ENCODE measurements around the gene EIPR1.

EIPR1 gene

GRCh38 chr2:3169106-3169870 is 208.3 kb downstream of the EIPR1 start:
- DNase-seq: no peak

DNA sequence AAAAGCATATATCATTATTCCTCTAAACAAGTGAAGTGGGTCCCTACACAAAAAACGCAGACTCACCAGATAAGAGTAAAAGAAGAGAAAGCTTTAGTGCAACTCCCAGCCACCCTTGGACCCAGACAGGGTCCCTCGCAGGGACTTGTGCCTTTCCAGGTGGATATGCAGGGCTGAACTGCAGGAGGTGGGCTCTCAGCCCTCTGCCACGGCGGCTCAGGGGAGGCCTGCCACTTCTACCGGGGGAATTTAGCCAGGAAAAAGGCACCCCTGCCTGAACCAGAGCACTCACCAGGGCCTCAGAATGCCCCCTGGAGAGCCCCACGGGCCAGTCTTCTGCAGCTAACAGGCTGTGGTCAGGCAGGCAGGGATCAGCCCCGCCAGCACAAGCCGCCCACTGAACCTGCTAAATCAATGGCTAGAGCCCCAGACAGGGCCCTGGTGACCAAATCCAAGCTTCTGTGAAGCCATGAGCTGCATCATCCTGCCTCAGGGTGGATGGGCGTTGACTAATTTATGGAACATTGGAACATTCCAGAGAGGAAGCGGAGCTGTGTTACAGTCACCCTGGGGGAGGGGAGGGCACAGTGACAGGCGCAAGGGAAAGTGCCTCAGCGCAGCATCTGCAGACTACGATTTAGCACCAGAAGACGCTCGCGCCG is 209.3 kb downstream of the EIPR1 start:
- DNase-seq: no peak

GRCh38 chr2:3163401-3163800 is 214.2 kb downstream of the EIPR1 start:
- no peak for DNase-seq

DNA sequence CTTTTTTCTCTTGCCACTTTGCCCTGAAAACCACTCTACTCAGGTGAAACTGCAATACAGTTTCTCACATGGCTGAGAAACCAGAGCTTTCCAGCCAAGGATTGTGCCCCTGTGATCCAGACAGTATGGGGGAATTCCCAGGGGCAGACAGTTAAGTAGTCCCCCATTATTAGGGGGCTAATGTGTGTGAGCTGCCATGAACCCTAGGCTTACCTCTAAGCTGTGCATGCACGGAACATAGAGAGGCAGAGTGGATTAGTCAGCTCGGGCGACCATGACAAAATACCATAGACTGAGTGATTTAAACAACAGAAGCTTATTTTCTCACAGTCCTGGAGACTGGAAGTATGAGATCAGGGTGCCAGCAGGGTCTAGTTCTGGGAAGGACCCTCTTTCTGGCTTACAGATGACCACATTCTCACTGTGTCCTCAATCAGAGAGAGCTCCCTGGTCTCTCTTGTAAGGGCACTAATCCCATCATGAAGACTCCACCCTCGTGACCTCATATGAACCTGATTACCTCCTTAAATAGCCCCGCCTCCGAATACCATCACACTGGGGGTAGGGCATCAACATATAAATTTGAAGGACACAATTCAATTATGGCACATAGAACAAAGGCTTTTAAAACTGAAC is 215.1 kb downstream of the EIPR1 start:
- DNase-seq: no peak

DNA sequence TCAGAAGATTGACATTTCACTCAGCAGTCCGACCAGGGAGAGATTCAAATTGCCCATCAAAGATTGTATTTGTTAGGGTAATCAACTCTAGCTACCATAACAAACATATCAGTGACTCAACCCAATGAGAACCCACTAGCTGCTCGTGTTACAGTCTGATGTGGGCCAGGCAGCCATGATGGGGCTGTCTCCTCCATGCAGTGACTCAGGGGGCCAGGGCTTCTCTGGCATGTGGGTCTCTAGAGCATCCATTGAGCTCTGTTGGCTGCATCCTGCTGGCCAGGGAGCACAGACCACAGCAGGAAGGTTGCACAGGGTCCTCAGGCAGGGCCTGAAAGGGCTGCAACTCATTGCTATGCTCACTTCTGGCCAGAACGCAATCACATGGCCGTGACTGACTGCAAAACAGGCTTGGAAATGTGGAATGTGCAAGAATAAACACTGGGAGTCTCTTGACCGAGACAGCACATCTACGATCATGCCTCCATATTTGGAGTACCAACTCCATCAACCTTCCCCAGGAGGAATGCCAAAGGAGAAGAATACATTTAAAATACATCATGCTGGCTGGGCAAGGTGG is 216.8 kb downstream of the EIPR1 start:
- DNase-seq: no peak

GRCh38 chr2:3159782-3160545 is 217.7 kb downstream of the EIPR1 start:
- no peak for DNase-seq

GRCh38 chr2:3154700-3155099 is 222.9 kb downstream of the EIPR1 start:
- no peak for DNase-seq

- no peak for DNase-seq
These were observed 223.5 kb downstream of the EIPR1 start for GRCh38 chr2:3154146-3154545.

DNA sequence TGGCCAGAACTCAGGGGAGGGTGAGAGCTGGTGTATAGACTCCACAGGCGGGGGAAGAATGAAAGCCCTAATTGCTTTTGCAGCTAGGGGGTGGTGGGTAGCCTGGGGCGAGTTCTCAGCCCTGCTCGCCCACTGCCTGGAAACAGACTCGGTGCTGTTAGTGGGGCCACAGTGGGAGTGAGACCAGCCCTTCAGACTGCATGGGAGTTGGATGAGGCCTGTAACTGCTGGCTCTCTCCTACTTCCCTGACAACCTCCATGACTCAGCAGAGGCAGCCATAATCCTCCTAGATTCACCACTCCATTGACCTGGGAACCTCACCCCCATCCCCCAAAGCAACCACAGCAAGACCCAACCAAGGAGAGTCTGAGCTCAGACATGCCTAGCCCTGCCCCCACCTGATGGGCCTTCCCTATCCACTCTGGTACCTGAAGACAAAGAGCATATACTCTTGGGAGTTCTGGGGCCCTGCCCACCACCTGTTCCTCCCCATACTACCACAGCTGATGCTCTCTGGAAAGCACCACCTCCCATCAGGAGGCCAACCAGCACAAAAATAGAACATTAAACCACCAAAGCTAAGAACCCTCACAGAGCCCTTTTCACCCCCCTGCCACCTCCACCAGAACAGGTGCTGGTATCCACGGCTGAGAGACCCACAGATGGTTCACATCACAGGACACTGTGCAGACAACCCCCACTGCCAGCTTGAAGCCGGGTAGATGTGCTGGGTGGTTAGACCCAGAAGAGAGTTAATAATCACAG is 226.3 kb downstream of the EIPR1 start:
- peak; percentile 97 for DNase-seq

DNA sequence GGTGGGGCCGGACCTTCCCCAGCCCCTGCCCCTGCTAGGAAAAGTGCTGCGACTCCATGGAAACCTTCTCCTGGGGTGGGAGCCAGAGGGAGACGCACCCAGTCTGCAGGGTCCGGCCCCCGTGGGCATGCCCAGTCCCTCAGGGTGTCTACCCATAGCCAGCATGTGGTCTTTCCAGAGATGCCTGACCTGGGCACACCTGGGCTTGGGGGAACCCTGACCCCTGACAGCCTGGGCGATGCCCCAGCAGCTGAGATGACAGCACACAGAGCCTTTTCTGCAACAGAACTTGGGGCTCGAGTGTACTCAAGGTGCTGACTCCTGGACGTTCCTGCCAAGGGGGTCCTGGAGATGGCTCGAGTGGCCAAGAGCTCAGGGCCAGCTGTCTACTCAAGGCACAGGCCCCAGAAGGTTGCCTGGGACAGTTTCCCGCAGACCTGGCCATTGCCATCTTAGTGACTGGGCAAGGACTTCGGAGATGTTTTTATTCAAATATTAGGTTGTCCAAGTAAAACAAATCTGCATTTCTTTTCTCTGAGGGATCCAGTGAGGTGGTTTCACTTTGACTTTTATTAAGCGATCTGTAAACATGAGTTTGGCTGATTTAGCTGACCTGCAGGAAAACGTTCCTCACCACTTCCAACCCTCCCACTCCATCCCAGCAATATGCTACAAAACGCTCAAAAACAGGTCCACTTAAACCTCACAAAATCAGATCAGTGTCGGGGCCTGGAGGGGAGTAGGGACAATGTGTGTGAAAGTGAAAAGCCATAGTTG is 228.0 kb downstream of the EIPR1 start:
- DNase-seq: no peak

GRCh38 chr2:3148716-3149115 is 228.9 kb downstream of the EIPR1 start:
- DNase-seq: no peak

GRCh38 chr2:3147651-3148530 is 229.7 kb downstream of the EIPR1 start:
- no peak for DNase-seq

DNA sequence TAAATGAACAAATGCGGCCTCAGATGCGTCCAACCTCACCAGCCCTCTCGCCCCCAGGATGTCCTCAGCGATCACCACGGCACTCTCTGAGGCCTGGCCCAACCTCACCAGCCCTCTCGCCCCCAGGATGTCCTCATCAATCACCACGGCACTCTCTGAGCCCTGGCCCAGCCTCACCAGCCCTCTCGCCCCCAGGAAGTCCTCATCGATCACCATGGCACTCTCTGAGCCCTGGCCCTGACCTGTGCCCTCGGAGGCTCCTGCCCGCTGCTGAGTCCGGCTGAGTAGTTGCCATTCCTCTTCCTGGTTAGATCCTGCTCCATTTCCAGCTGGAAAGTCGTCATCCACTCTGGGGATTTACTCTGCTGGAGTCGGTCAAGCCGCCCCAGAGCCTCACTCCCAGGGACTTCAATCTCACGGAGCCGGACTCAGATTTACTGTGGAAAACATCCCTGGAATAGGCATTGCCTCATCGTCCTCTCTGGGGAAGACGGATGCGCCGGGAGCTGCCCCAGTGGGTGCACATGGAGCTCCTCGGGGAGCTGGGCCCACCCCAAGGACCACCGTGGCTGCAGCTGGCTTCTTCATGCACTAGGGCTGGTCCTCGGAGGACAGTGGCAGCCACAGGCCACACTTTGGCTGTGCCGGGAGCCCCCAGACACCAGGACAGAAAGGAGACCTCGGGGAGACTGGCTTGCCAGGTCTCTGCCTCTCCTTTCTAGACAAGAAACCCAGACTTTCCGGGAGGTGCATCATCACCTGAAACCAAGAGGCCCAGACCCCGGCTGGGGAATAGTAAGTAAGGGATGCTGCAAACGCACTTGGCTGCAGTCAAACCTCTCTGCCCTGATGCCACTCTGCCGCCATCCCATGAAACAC is 230.6 kb downstream of the EIPR1 start:
- no peak for DNase-seq

- no peak for DNase-seq
These were observed 231.4 kb downstream of the EIPR1 start for GRCh38 chr2:3146175-3146574.

DNA sequence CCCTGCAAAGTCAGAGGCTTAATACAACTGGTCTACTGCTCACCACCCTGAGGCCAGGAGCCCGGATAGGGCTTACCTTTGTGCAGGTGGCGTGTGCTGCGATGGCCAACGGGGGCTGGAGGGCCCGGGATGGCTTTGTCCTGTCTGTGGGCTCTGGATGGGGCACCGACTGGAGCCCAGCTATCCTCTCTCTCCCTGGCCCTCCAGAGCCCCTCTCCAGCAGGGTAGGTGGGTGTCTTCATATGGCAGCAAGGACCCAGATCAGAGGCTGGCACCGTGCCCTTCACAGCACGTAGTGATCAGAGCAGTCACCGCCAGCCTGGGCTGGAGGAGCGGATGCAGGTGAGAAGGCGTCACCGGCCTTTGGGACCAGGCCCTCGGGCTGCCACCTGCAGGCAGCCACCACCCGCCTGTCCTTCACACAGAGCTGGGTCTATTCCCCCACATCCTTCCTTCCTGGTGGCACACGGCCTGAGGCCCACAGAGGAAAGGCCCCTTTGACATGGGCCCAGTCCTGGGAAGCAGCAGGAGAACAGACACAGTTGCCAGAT is 232.1 kb downstream of the EIPR1 start:
- DNase-seq: no peak

DNA sequence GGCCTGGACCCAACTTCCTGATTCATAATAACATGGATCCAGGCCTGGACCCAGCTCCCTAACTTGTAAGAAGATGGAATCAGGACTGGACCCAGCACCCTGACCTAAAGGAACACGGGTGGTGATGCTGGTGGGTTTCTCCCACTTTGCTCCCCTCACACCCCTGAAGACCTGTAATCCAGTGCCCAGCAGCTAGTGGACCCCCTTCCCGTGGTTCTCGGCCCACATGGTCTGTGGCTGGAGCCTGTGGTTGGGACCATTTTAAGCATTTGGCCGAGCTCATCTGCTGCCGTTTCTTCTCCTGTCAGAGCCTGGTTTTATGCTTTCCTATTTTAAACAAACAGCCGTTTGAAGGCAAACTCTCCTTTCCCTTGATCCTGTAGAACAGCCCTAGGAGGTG is 232.8 kb downstream of the EIPR1 start:
- no peak for DNase-seq

DNA sequence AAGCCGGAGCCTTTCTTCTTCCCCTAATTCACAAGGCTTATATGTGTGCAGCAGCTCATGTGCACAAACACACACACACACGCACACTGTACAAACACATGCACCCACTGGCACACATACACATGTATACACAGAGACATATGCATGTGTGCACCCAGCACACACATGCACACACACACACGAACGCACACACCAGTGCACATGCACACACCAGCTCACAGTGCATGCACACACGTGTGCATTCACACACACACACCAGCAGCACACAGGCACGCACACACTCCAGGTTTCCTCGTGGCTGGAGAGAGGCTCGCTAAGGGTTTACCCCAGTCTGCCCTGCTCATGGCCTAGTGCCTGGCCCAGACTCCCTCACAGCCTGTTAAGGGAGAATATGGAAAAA is 234.0 kb downstream of the EIPR1 start:
- no peak for DNase-seq

GRCh38 chr2:3142961-3143571 is 234.6 kb downstream of the EIPR1 start:
- DNase-seq: no peak

- no peak for DNase-seq
These were observed 235.4 kb downstream of the EIPR1 start for GRCh38 chr2:3142210-3142609.

Data from NCI-H2171 (cell line).